Fibroblast of skin of back (primary cell): Measurements from ENCODE around the gene ERGIC1.
A peak's percentile ranks its signal among the peaks of the same experiment; 100 is the strongest.
"Not testable (repeated sequence)": the region's sequence is repeated elsewhere in the genome, so short reads cannot be mapped to it uniquely, and the experiment has no call there.

Experiments used
- DNase-seq: peaks from one replicate; pipeline ENCODE4 v3.0.0-alpha.2; 2013

Gene ERGIC1

GRCh38 chr5:172801179-172801671 is 32.8 kb upstream of the ERGIC1 start:
- DNase-seq, result peak; percentile 98

- no peak for DNase-seq
Measured at GRCh38 chr5:172802112-172802511, 31.9 kb upstream of the ERGIC1 start.

- peak; percentile 76 for DNase-seq
Measured at GRCh38 chr5:172802567-172803176, 31.4 kb upstream of the ERGIC1 start.

GRCh38 chr5:172805018-172805683 is 28.9 kb upstream of the ERGIC1 start:
- DNase-seq, result no peak

GRCh38 chr5:172805736-172806255 is 28.3 kb upstream of the ERGIC1 start:
- no peak for DNase-seq

GRCh38 chr5:172806897-172807672 is 27.0 kb upstream of the ERGIC1 start:
- peak; percentile 83 for DNase-seq

- no peak for DNase-seq
Measured at GRCh38 chr5:172807766-172808311, 26.2 kb upstream of the ERGIC1 start.

GRCh38 chr5:172809774-172810173 is 24.3 kb upstream of the ERGIC1 start:
- DNase-seq, result no peak

- not testable (repeated sequence) for DNase-seq
Measured at GRCh38 chr5:172810996-172811395, 23.1 kb upstream of the ERGIC1 start.

GRCh38 chr5:172815631-172816030 is 18.4 kb upstream of the ERGIC1 start:
- no peak for DNase-seq

GRCh38 chr5:172816925-172817562 is 17.0 kb upstream of the ERGIC1 start:
- DNase-seq, result peak; percentile 89

- no peak for DNase-seq
Measured at GRCh38 chr5:172817664-172818063, 16.4 kb upstream of the ERGIC1 start.

- DNase-seq, result no peak
Measured at GRCh38 chr5:172818081-172818480, 16.0 kb upstream of the ERGIC1 start.

GRCh38 chr5:172819569-172819968 is 14.5 kb upstream of the ERGIC1 start:
- DNase-seq, result no peak

- no peak for DNase-seq
Measured at GRCh38 chr5:172820046-172820767, 13.8 kb upstream of the ERGIC1 start.

GRCh38 chr5:172821340-172821985 is 12.6 kb upstream of the ERGIC1 start:
- DNase-seq, result peak; percentile 30

- DNase-seq, result no peak
Measured at GRCh38 chr5:172823840-172824362, 10.2 kb upstream of the ERGIC1 start.

GRCh38 chr5:172825610-172826204 is 8.3 kb upstream of the ERGIC1 start:
- no peak for DNase-seq

- no peak for DNase-seq
Measured at GRCh38 chr5:172827841-172828240, 6.2 kb upstream of the ERGIC1 start.

- peak; percentile 45 for DNase-seq
Measured at GRCh38 chr5:172828911-172829431, 5.1 kb upstream of the ERGIC1 start.
